Duodenal mucosa (tissue), 2 donors: Measurements from ENCODE around the gene ENO2.
A peak's percentile ranks its signal among the peaks of the same experiment; 100 is the strongest.

Experiments used
- H3K27ac ChIP-seq: one replicate; pipeline ENCODE4 v1.7.0; 2013; ENCODE audit warnings: low read depth, low read length
- H3K27me3 ChIP-seq, 2 donors: one replicate each; pipeline ENCODE4 v1.7.0; 2013; ENCODE audit warnings: low read length in 2 of 2, control low read depth in 1 of 2; ENCODE audit not compliant: insufficient read depth in 2 of 2, control insufficient read depth in 1 of 2
- H3K36me3 ChIP-seq, 2 donors: one replicate each; pipeline ENCODE4 v1.7.0; 2013; ENCODE audit warnings: low read length in 2 of 2, control low read depth in 1 of 2; ENCODE audit not compliant: insufficient read depth in 2 of 2, control insufficient read depth in 1 of 2
- H3K4me1 ChIP-seq, 2 donors: one replicate each; pipeline ENCODE4 v1.7.0; 2013; ENCODE audit warnings: low read length in 2 of 2, control low read depth in 1 of 2; ENCODE audit not compliant: insufficient read depth in 2 of 2, control insufficient read depth in 1 of 2
- H3K4me3 ChIP-seq, 2 donors: one replicate each; pipeline ENCODE4 v1.7.0; 2013; ENCODE audit warnings: low read length in 2 of 2, low read depth in 1 of 2
- H3K9ac ChIP-seq, 2 donors: one replicate each; pipeline ENCODE4 v1.7.0; 2013; ENCODE audit warnings: low read length in 2 of 2, low read depth in 1 of 2
- H3K9me3 ChIP-seq, 2 donors: one replicate each; pipeline ENCODE4 v1.7.0; 2013; ENCODE audit warnings: low read length in 2 of 2, control low read depth in 1 of 2; ENCODE audit not compliant: control insufficient read depth in 1 of 2

Gene ENO2

GRCh38 chr12:6957151-6957701 lies 42.8 kb downstream of the ENO2 start:
- Histone ChIP-seq H3K4me3 (no peak overlapping the region), H3K4me1 (peaks cover 62 to 87% of the 10 kb centered on the region in 2 donors), H3K9ac (no peak overlapping the region), H3K27ac (no peak overlapping the region), H3K27me3 (no peaks in the 10 kb centered on the region), H3K9me3 (no peaks in the 10 kb centered on the region), H3K36me3 (peaks cover 17 to 35% of the 10 kb centered on the region in 2 donors)

- Histone ChIP-seq H3K4me1 (peaks cover 67 to 91% of the 10 kb centered on the region in 2 donors), H3K27me3 (no peaks in the 10 kb centered on the region), H3K36me3 (peaks cover 13 to 35% of the 10 kb centered on the region in 2 donors), H3K27ac (no peak overlapping the region), H3K9me3 (no peaks in the 10 kb centered on the region), H3K9ac (peak overlapping the region in 1 of 2 donors; percentile 47), H3K4me3 (peak overlapping the region in 1 of 2 donors; percentile 32)
Observed at GRCh38 chr12:6957741-6958608, 43.6 kb downstream of the ENO2 start.

- peak overlapping the region; percentile 32 to 37 for H3K4me3 ChIP-seq
- H3K4me1 ChIP-seq: peaks cover 67 to 86% of the 10 kb centered on the region in 2 donors
- peaks cover 13 to 35% of the 10 kb centered on the region in 2 donors for H3K36me3 ChIP-seq
- no peaks in the 10 kb centered on the region for H3K27me3 ChIP-seq
- peak overlapping the region; percentile 70 for H3K27ac ChIP-seq
- H3K9me3 ChIP-seq: no peaks in the 10 kb centered on the region
- peak overlapping the region in 1 of 2 donors; percentile 47 for H3K9ac ChIP-seq
Observed at GRCh38 chr12:6958609-6959057, 44.3 kb downstream of the ENO2 start.

GRCh38 chr12:6959058-6959804 lies 44.9 kb downstream of the ENO2 start:
- no peaks in the 10 kb centered on the region for H3K27me3 ChIP-seq
- peak overlapping the region; percentile 32 to 37 for H3K4me3 ChIP-seq
- no peaks in the 10 kb centered on the region for H3K9me3 ChIP-seq
- peak overlapping the region; percentile 70 for H3K27ac ChIP-seq
- H3K4me1 ChIP-seq: peaks cover 64 to 84% of the 10 kb centered on the region in 2 donors
- H3K36me3 ChIP-seq: peaks cover 13 to 36% of the 10 kb centered on the region in 2 donors
- peak overlapping the region in 1 of 2 donors; percentile 47 for H3K9ac ChIP-seq

GRCh38 chr12:6959805-6960592 lies 45.6 kb downstream of the ENO2 start:
- Histone ChIP-seq H3K9ac (peak overlapping the region; percentile 10 to 96), H3K4me3 (peak overlapping the region; percentile 5 to 27), H3K36me3 (peaks cover 13 to 34% of the 10 kb centered on the region in 2 donors), H3K27me3 (no peaks in the 10 kb centered on the region), H3K27ac (peak overlapping the region; percentile 37), H3K9me3 (no peaks in the 10 kb centered on the region), H3K4me1 (peaks cover 65 to 84% of the 10 kb centered on the region in 2 donors)

GRCh38 chr12:6960593-6961277 lies 46.4 kb downstream of the ENO2 start:
- H3K9ac ChIP-seq: peak overlapping the region; percentile 96 to 97
- no peaks in the 10 kb centered on the region for H3K27me3 ChIP-seq
- peaks cover 18 to 36% of the 10 kb centered on the region in 2 donors for H3K36me3 ChIP-seq
- H3K27ac ChIP-seq: peak overlapping the region; percentile 97
- peaks cover 70 to 85% of the 10 kb centered on the region in 2 donors for H3K4me1 ChIP-seq
- H3K4me3 ChIP-seq: peak overlapping the region; percentile 82 to 85
- H3K9me3 ChIP-seq: no peaks in the 10 kb centered on the region

GRCh38 chr12:6961278-6961694 lies 46.9 kb downstream of the ENO2 start:
- Histone ChIP-seq H3K9ac (peak overlapping the region; percentile 96 to 97), H3K4me1 (peaks cover 70 to 86% of the 10 kb centered on the region in 2 donors), H3K27ac (peak overlapping the region; percentile 97), H3K27me3 (no peaks in the 10 kb centered on the region), H3K36me3 (peaks cover 18 to 38% of the 10 kb centered on the region in 2 donors), H3K4me3 (peak overlapping the region; percentile 82 to 85), H3K9me3 (no peaks in the 10 kb centered on the region)

GRCh38 chr12:6961695-6962284 lies 47.4 kb downstream of the ENO2 start:
- H3K27me3 ChIP-seq: no peaks in the 10 kb centered on the region
- peaks cover 17 to 38% of the 10 kb centered on the region in 2 donors for H3K36me3 ChIP-seq
- H3K4me1 ChIP-seq: peaks cover 67 to 86% of the 10 kb centered on the region in 2 donors
- H3K9me3 ChIP-seq: no peaks in the 10 kb centered on the region
- peak overlapping the region; percentile 97 for H3K27ac ChIP-seq
- peak overlapping the region; percentile 96 to 97 for H3K9ac ChIP-seq
- peak overlapping the region; percentile 82 to 85 for H3K4me3 ChIP-seq
